Pancreas (tissue), 10 donors: ENCODE data around the gene INTS11. TPM values are rescaled to one million over a fixed set of nuclear protein-coding genes. Genes with fewer than 3 reads are reported as not detected.

Experiments used
- ATAC-seq, 4 donors: fragments of 200-7000 bp; cut with Tn5 transposase; one replicate each; pipeline versions ENCODE4 v1.8.0 to v1.9.1; 2020; ENCODE audit warnings: mild to moderate bottlenecking in 4 of 4, moderate library complexity in 4 of 4
- DNase-seq, 6 donors: peaks; one replicate each; pipeline ENCODE4 v3.0.0-alpha.2; 2020
- FAIRE-seq: peaks from 2 replicates; lab custom pipeline; 2012; peaks lifted over from hg19 to GRCh38; lab: Jason Lieb, UNC
- H3K27ac ChIP-seq, 4 donors: fragments of 200-600 bp; sonication (generic); 1 replicate in 3 of 4; 2 replicates in 1 of 4; pipeline versions ENCODE4 v1.5.0 to v1.8.0; 2020
- H3K27me3 ChIP-seq, 4 donors: fragments of 200-600 bp; one replicate each; pipeline ENCODE4 v1.8.0; 2021
- H3K36me3 ChIP-seq, 3 donors: fragments of 200-600 bp; sonication (generic) in 1 of 3; one replicate each; pipeline versions ENCODE4 v1.5.0 to v1.8.0; 2020 to 2021
- H3K4me1 ChIP-seq, 3 donors: fragments of 200-600 bp; one replicate each; pipeline ENCODE4 v1.8.0; 2021
- H3K4me3 ChIP-seq, 4 donors: fragments of 200-600 bp; sonication (generic) in 2 of 4; one replicate each; pipeline versions ENCODE4 v1.5.0 to v1.8.0; 2020 to 2021
- H3K9me3 ChIP-seq, 4 donors: fragments of 200-600 bp; one replicate each; pipeline ENCODE4 v1.8.0; 2021
- WGBS, 2 donors: extraction: QIAGEN DNeasy Blood & Tissue Kit; methylation state at CpG; one replicate each; pipeline ENCODE4 v1.1.7; 2013; 5-methylcytosine and 5-hydroxymethylcytosine counted together
- intact Hi-C, 3 donors: fragments of 100-400 bp; cut with DNase I; formaldehyde crosslinking; loops; one replicate each; pipeline versions ENCODE4 v1.11.1 to v1.14.2; 2022
- polyA plus RNA-seq, 2 donors: library from polyadenylated mRNA; stranded (reverse); fragments of 200-250 nt; gene quantifications; one replicate each; pipeline ENCODE4 v1.2.3, GENCODE V29; 2013
- total RNA-seq, 6 donors: library from RNA; stranded (reverse); fragmentation: NEBNext Ultra II Directional in 4 of 6; extraction: Animal tissue kit (Norgen Biotek cat#: 25700) in 4 of 6; gene quantifications; one replicate each; pipeline versions ENCODE4 v1.2.1 to v1.2.4, GENCODE V29; 2021 to 2023
- TF ChIP-seq, protein P1 (sequence below), 4 donors: fragments of 200-600 bp; sonication (generic) in 3 of 4; IDR thresholded peaks; one replicate each; pipeline versions ENCODE4 v1.5.0 to v1.8.0; 2021; ENCODE audit warnings: antibody characterized with exemption in 4 of 4
- donor health status: healthy with polysubstance abuse.
- donor health status: DM: no; HTN: no; CAD: no; lungs with moderate emphysema.
- donor health status: DM: no; HTN: no; CAD: no.
- donor health status: control.
- donor health status: control.
- donor health status: Bipolar disorder and iron deficiency.
- donor health status: DM: yes; HTN: yes; CAD: no.
- donor health status: DM: no; HTN: no; CAD: no.
- donor health status: DM: no; HTN: no; CAD: no.
- donor health status: DM: yes; HTN: yes; CAD: no.

INTS11 gene
- total and polyA plus RNA-seq, 8 donors: 33.4 to 311 (median 58.9) TPM

DNA sequence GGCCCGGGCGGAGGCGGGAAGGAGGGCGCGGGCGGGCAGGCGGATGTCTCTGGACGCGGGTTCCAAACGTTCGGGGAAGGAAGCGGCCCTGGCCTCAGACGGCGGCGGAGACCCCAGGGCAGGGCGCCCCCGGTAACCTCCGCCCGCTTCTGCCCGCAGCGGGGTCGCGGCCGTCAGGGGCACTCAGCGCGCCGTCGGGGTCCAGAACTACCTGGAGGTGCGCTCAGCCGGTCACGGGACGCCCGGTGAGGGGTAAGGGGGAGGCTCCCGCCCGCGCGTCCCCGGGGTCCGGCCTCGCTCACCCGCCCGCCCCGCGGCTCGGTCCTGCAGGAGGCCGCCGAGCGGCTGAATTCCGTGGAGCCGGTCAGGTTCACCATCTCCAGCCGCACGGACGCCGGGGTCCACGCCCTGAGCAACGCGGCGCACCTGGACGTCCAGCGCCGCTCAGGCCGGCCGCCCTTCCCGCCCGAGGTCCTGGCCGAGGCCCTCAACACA is 15.7 kb downstream of the INTS11 start:
- TF ChIP-seq, protein P1, sequence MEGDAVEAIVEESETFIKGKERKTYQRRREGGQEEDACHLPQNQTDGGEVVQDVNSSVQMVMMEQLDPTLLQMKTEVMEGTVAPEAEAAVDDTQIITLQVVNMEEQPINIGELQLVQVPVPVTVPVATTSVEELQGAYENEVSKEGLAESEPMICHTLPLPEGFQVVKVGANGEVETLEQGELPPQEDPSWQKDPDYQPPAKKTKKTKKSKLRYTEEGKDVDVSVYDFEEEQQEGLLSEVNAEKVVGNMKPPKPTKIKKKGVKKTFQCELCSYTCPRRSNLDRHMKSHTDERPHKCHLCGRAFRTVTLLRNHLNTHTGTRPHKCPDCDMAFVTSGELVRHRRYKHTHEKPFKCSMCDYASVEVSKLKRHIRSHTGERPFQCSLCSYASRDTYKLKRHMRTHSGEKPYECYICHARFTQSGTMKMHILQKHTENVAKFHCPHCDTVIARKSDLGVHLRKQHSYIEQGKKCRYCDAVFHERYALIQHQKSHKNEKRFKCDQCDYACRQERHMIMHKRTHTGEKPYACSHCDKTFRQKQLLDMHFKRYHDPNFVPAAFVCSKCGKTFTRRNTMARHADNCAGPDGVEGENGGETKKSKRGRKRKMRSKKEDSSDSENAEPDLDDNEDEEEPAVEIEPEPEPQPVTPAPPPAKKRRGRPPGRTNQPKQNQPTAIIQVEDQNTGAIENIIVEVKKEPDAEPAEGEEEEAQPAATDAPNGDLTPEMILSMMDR (IDR thresholded peaks at IDR 0.05): no peak
- peak overlapping the region; percentile 56 to 92 (median 84) for H3K4me3 ChIP-seq
- ATAC-seq (peak; percentile 4 to 10 (median 6)), DNase-seq (peak in 3 of 6 donors; percentile 39 to 79 (median 71)), FAIRE-seq (no peak)
- no peaks in the 10 kb centered on the region for H3K27me3 ChIP-seq
- WGBS, 2 donors: 0 to 1% methylated on average over 33 to 66 of the region's 66 CpGs
- H3K9me3 ChIP-seq: no peaks in the 10 kb centered on the region
- H3K27ac ChIP-seq: peak overlapping the region; percentile 90 to 97 (median 94)
- peaks cover 7 to 28% (median 24%) of the 10 kb centered on the region in 3 donors for H3K4me1 ChIP-seq
- intact Hi-C loops: no loop called here
- H3K36me3 ChIP-seq: peaks cover 0 to 21% (median 13%) of the 10 kb centered on the region in 3 donors

DNA sequence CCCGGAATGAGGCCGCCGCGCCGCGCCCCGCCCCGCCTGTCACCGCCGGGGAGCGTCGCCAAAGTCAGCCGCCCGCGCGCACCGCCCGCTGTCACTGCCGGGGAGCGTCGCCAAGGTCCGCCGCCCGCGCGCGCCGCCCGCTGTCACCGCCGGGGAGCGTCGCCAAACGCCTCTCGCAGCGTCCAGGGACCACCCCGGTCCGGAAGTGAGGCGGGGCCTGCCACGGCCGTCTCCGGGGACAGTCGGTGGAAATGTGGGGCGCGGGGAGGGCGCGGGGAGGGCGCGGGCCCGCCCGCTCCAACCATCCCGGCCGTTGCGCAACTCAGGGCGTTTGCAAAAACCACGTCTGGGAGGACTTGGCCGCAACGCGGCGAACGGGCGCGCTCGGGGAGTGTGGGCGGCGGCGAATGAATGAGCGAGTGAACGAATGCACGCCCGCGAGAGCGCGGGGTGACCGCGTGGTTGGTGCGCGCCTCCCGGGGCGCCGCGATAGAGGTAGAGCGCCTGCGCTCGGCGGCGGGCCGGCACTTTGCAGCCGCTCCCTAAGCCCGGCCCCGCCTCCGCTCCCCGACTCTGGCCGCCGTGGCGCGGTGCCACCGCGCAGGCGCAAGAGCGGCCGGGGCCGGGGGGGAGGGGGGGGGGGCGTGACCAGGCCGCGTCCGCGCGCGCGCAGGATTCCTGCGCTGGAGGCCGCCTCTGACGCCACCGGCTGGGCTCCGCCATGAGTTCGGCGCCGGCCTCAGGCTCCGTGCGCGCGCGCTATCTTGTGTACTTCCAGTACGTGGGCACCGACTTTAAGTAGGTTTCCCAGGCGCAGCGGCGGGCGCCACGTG is 16.3 kb downstream of the INTS11 start, which contains the start of the genes ACAP3 and PUSL1:
TSS of gene ACAP3 (minus strand) at position 8 of the 833 bp plus-strand sequence. CDS start 115 bp downstream, outside the sequence.
TSS of gene PUSL1 (plus strand) at position 675 of the 833 bp plus-strand sequence. CDS start at position 722, 47 bp downstream.
- intact Hi-C loops: no loop called here
- WGBS, 2 donors: 0% methylated on average over 52 to 130 of the region's 131 CpGs
- Histone ChIP-seq H3K9me3 (no peaks in the 10 kb centered on the region), H3K4me3 (peak within 1 kb of the TSS; percentile 57 to 92 (median 84)), H3K4me1 (peaks cover 7 to 28% (median 24%) of the 10 kb centered on the region in 3 donors), H3K27me3 (no peaks in the 10 kb centered on the region), H3K27ac (peak within 1 kb of the TSS; percentile 90 to 97 (median 94)), H3K36me3 (peaks cover 0 to 16% (median 8%) of the 10 kb centered on the region in 3 donors)
- ATAC-seq (peak; percentile 78 to 84 (median 81)), DNase-seq (peak; percentile 81 to 94 (median 89)), FAIRE-seq (no peak)
- TF ChIP-seq, protein P1 (IDR thresholded peaks at IDR 0.05): no peak

DNA sequence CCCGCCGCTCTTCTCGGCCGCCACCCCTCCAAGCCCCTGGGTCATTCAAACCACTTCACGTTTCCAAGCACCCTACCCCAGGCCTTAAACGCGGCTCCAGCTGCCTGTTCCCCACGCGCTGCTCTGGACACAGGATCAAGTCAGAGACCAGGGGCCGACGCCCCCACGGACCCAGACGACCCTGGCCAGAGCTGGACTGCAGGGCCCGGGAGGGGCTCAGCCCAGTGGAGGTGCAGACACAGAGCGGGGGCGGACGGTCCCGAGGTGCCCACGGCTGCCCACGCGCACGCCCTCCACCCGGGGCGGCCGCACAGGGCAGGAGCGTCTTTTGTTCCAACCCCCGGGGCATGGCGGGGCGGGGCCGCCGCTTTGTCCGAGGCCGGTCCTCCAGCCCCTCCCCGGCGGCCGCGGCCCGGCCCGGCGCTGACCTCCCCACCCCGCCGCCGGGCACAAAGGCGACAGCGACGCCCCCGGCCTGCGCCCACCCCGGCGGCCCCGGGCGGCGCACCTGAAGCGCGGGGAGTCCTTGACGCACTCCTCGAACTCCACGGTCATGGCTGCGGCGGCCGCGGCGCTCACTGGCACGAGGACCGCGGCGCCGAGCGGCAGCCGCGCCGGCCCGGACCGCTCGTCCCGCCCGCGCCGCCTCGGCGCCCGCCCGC is 17.1 kb downstream of the INTS11 start:
- TF ChIP-seq, protein P1 (IDR thresholded peaks at IDR 0.05): no peak
- H3K9me3 ChIP-seq: no peaks in the 10 kb centered on the region
- intact Hi-C loops: no loop called here
- peaks cover 7 to 28% (median 24%) of the 10 kb centered on the region in 3 donors for H3K4me1 ChIP-seq
- 1% methylated on average over 65 to 83 of the region's 83 CpGs for WGBS, 2 donors
- peak overlapping the region; percentile 57 to 92 (median 84) for H3K4me3 ChIP-seq
- H3K36me3 ChIP-seq: peaks cover 0 to 9% (median 7%) of the 10 kb centered on the region in 3 donors
- FAIRE-seq (no peak), DNase-seq (peak in 4 of 6 donors; percentile 40 to 77 (median 61)), ATAC-seq (no peak)
- H3K27me3 ChIP-seq: no peaks in the 10 kb centered on the region
- H3K27ac ChIP-seq: peak overlapping the region in 3 of 4 donors; percentile 27 to 97 (median 41)

DNA sequence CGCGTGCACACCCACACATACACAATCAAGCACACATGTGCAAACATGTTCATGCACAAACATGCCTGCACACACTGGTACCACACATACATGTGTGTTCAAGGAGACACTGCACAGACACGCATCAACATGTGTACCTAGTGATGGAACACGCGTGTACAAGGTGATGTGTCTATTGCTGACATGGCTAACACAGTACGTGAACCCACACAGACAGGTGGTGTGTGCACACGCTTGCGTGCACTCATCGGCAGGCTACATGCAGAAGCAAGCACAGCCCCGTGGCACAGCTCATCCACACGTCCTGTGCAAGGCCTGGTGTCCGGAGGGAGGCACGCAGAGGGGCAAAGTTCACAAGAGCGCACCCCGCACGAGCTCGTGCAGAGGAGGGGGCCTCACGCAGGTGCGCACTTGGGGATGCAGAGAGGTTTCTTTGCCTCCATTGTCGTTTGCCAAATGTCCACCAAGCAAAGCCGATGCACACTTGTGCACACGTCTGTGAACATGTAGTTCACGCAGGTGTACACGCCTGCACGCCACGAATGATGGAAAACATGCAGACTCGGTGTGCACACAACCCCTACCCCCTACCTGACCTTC is 17.7 kb downstream of the INTS11 start:
- Histone ChIP-seq H3K4me1 (peaks cover 7 to 28% (median 24%) of the 10 kb centered on the region in 3 donors), H3K4me3 (peak overlapping the region; percentile 57 to 92 (median 84)), H3K27ac (no peak overlapping the region), H3K27me3 (no peaks in the 10 kb centered on the region), H3K9me3 (no peaks in the 10 kb centered on the region), H3K36me3 (peaks cover 0 to 7% (median 2%) of the 10 kb centered on the region in 3 donors)
- TF ChIP-seq, protein P1 (IDR thresholded peaks at IDR 0.05): no peak
- ATAC-seq (no peak), DNase-seq (no peak), FAIRE-seq (no peak)
- WGBS, 2 donors: 24% methylated on average over 27 of the region's 27 CpGs
- intact Hi-C loops: no loop called here
